Body of pancreas (tissue), 4 donors: Measurements from ENCODE around the gene TMEM14C.

Experiments
- CTCF ChIP-seq, 7 experiments: fragments of 450-650 bp in 4 of 7; fragments of 200-600 bp in 3 of 7; sonication (generic) in 3 of 7; IDR thresholded peaks; one replicate each; pipeline ENCODE4 v1.5.1; 2016 to 2019; ENCODE audit warnings: antibody characterized with exemption in 7 of 7
- POLR2A ChIP-seq, 3 donors: fragments of 450-650 bp; IDR thresholded peaks; one replicate each; pipeline ENCODE4 v1.6.1; 2016; ENCODE audit warnings: antibody characterized with exemption in 3 of 3, mild to moderate bottlenecking in 2 of 3

- TF ChIP-seq CTCF (IDR thresholded peaks at IDR 0.05) (no peak), POLR2A (IDR thresholded peaks at IDR 0.05) (no peak)
Measured at GRCh38 chr6:10745116-10745515, 22.2 kb downstream of the TMEM14C start.
